Kidney (tissue), 14 donors: ENCODE data around the gene CCDC78. TPM values are rescaled to one million over a fixed set of nuclear protein-coding genes. Genes with fewer than 3 reads are reported as not detected.

Source experiments
- DNase-seq, 5 donors: peaks; one replicate each; pipeline ENCODE4 v3.0.0-alpha.2; 2013 to 2020
- FAIRE-seq: peaks from 2 replicates; lab custom pipeline; 2012; peaks lifted over from hg19 to GRCh38; lab: Jason Lieb, UNC
- H3K27ac ChIP-seq, 2 donors: one replicate each; pipeline ENCODE4 v1.7.0; 2013; ENCODE audit warnings: low read depth in 2 of 2, low read length in 2 of 2, inconsistent platforms in 1 of 2
- H3K27me3 ChIP-seq: one replicate; pipeline ENCODE4 v1.7.1; 2013; ENCODE audit warnings: low read length, inconsistent platforms; ENCODE audit not compliant: control insufficient read depth, insufficient read depth
- H3K36me3 ChIP-seq, 3 donors: one replicate each; pipeline versions ENCODE4 v1.7.0 to v1.7.1; 2013; ENCODE audit warnings: low read length in 3 of 3, control low read depth in 1 of 3, inconsistent platforms in 1 of 3; ENCODE audit not compliant: insufficient read depth in 3 of 3, control insufficient read depth in 2 of 3
- H3K4me1 ChIP-seq, 3 donors: one replicate each; pipeline versions ENCODE4 v1.7.0 to v1.7.1; 2013; ENCODE audit warnings: low read length in 3 of 3, inconsistent platforms in 1 of 3, low read depth in 1 of 3; ENCODE audit not compliant: control insufficient read depth in 2 of 3, insufficient read depth in 2 of 3
- H3K4me3 ChIP-seq, 3 donors: one replicate each; pipeline versions ENCODE4 v1.7.0 to v1.8.1; 2013; ENCODE audit warnings: low read length in 3 of 3, control low read depth in 1 of 3, inconsistent platforms in 1 of 3
- H3K9ac ChIP-seq, 3 donors: one replicate each; pipeline versions ENCODE4 v1.7.0 to v1.7.1; 2013; ENCODE audit warnings: low read length in 3 of 3, control low read depth in 1 of 3, inconsistent platforms in 1 of 3
- H3K9me3 ChIP-seq, 3 donors: one replicate each; pipeline versions ENCODE4 v1.7.0 to v1.7.1; 2013; ENCODE audit warnings: low read length in 3 of 3, control low read depth in 1 of 3, inconsistent platforms in 1 of 3; ENCODE audit not compliant: control insufficient read depth in 2 of 3, insufficient read depth in 1 of 3
- CTCF ChIP-seq: IDR thresholded peaks from 3 replicates; pipeline ENCODE4 v1.5.1; 2012; ENCODE audit warnings: mild to moderate bottlenecking, moderate library complexity, borderline replicate concordance; ENCODE audit not compliant: insufficient read depth; ENCODE audit errors: extremely low read depth
- intact Hi-C: fragments of 100-400 bp; cut with DNase I; formaldehyde crosslinking; loops from one replicate; pipeline ENCODE4 v1.11.1; 2022
- polyA plus RNA-seq: library from polyadenylated mRNA; stranded (reverse); fragments of 350-450 nt; fragmentation: Illumina TruSeq; extraction: RNeasy Lipid Tissue Mini Kit (QIAGEN cat#74804); gene quantifications from one replicate; pipeline ENCODE4 v1.2.3, GENCODE V29; 2014; ENCODE audit warnings: low read depth, low replicate concordance; ENCODE audit not compliant: insufficient read depth
- total RNA-seq: library from RNA; stranded (reverse); fragmentation: NEBNext Ultra II Directional; extraction: Animal tissue kit (Norgen Biotek cat#: 25700); gene quantifications from one replicate; pipeline ENCODE4 v1.2.1, GENCODE V29; 2021
- donor health status: control.
- donor health status: control.
- donor health status: control.
- donor health status: control.
- donor health status: control.
- donor health status: DM: yes; HTN: yes; CAD: no.
- donor health status: Normal renal cell carcinoma (clear cell type).

The CCDC78 gene
- total and polyA plus RNA-seq, 2 donors from 2014 or later, result 1.3 to 2.6 TPM

GRCh38 chr16:725463-726187 lies 618 bp downstream of the CCDC78 start:
- peaks cover 0 to 17% (median 0%) of the 10 kb centered on the region in 3 donors for H3K4me1 ChIP-seq
- H3K4me3 ChIP-seq, result no peak overlapping the region
- FAIRE-seq (no peak), DNase-seq (no peak)
- no peak overlapping the region for H3K27ac ChIP-seq
- H3K27me3 ChIP-seq, result no peaks in the 10 kb centered on the region
- no peaks in the 10 kb centered on the region for H3K9me3 ChIP-seq
- TF ChIP-seq CTCF, result no peak
- H3K36me3 ChIP-seq, result no peaks in the 10 kb centered on the region
- H3K9ac ChIP-seq, result no peak overlapping the region
- intact Hi-C loops, result no loop called here

- H3K36me3 ChIP-seq, result no peaks in the 10 kb centered on the region
- no peak overlapping the region for H3K27ac ChIP-seq
- TF ChIP-seq CTCF, result no peak
- DNase-seq, result no peak
- no peak for FAIRE-seq
- H3K4me1 ChIP-seq, result peaks cover 0 to 23% (median 2%) of the 10 kb centered on the region in 3 donors
- no peaks in the 10 kb centered on the region for H3K27me3 ChIP-seq
- H3K4me3 ChIP-seq, result no peak overlapping the region
- intact Hi-C loops, result no loop called here
- no peak overlapping the region for H3K9ac ChIP-seq
- H3K9me3 ChIP-seq, result no peaks in the 10 kb centered on the region
Measured at GRCh38 chr16:725041-725376, 1.2 kb downstream of the CCDC78 start.

GRCh38 chr16:724188-725040 lies 1.8 kb downstream of the CCDC78 start:
- H3K27me3 ChIP-seq, result no peaks in the 10 kb centered on the region
- intact Hi-C loops, result no loop called here
- peaks cover 0 to 27% (median 4%) of the 10 kb centered on the region in 3 donors for H3K4me1 ChIP-seq
- H3K27ac ChIP-seq, result no peak overlapping the region
- no peaks in the 10 kb centered on the region for H3K9me3 ChIP-seq
- FAIRE-seq (no peak), DNase-seq (no peak)
- H3K9ac ChIP-seq, result no peak overlapping the region
- no peak for TF ChIP-seq CTCF
- no peak overlapping the region for H3K4me3 ChIP-seq
- no peaks in the 10 kb centered on the region for H3K36me3 ChIP-seq
